ENCODE data around the gene AGBL1. TPM values are rescaled to one million over a fixed set of nuclear protein-coding genes. Genes with fewer than 3 reads are reported as not detected.

AGBL1 gene
- total and polyA plus RNA-seq, 2 experiments from 2014 or later, result 0.03 TPM; not detected in 1

GRCh38 chr15:86830304-86830703 lies 750.6 kb downstream of the AGBL1 start:
- H3K4me1 Mint-ChIP-seq, result 0 out of 3 replicates have a peak, but pooled peaks cover 3% of the 10 kb centered on the region
- no peak for DNase-seq (ENCODE audit: low spot score)
- Histone ChIP-seq H3K4me3 (no peak overlapping the region), H3K9me2 (ENCODE audit: insufficient read depth) (0 out of 2 replicates have a peak, but pooled peaks cover 7% of the 10 kb centered on the region), H3K4me1 (ENCODE audit: insufficient read depth) (peaks cover 3% of the 10 kb centered on the region; the same call in 1 of the 2 replicates), H3K4me2 (no peak overlapping the region), H4K20me1 (replicated peaks; ENCODE audit: insufficient read depth) (no peaks in the 10 kb centered on the region), H3F3A (replicated peaks; ENCODE audit: low read depth) (no peaks in the 10 kb centered on the region), H3K79me2 (replicated peaks; ENCODE audit: insufficient read depth) (no peaks in the 10 kb centered on the region), H2AFZ (no peak overlapping the region), H3K27ac (ENCODE audit: low read depth) (no peak overlapping the region), H3K36me3 (ENCODE audit: insufficient read depth) (no peaks in the 10 kb centered on the region), H3K27me3 (ENCODE audit: insufficient read depth) (no peaks in the 10 kb centered on the region)
- no peak overlapping the region for H3K27ac Mint-ChIP-seq
- TF ChIP-seq EZH2phosphoT487 (IDR thresholded peaks at IDR 0.05; ENCODE audit: unreplicated experiment), result no peak
- no peak for TF ChIP-seq ETS1 (IDR thresholded peaks at IDR 0.05)
- TF ChIP-seq ZNF462 (CRISPR knock-in tag; IDR thresholded peaks at IDR 0.05), result no peak
- no peaks in the 10 kb centered on the region for H3K36me3 Mint-ChIP-seq (ENCODE audit: low read depth)
- H3K9me3 Mint-ChIP-seq, result 0 out of 3 replicates have a peak, but pooled peaks cover 6% of the 10 kb centered on the region
- no peak for ATAC-seq
- H3K27me3 Mint-ChIP-seq (ENCODE audit: insufficient read depth, low read depth, poor library complexity), result no peaks in the 10 kb centered on the region
- no peak overlapping the region for H3K4me3 Mint-ChIP-seq

- DNase-seq (ENCODE audit: low spot score), result no peak
- H3K79me2 ChIP-seq (replicated peaks; ENCODE audit: insufficient read depth), result no peaks in the 10 kb centered on the region
- Mint-ChIP-seq H3K36me3 (ENCODE audit: low read depth) (no peaks in the 10 kb centered on the region), H3K9me3 (0 out of 3 replicates have a peak, but pooled peaks cover 6% of the 10 kb centered on the region), H3K4me3 (no peak overlapping the region), H3K27ac (no peak overlapping the region), H3K4me1 (0 out of 3 replicates have a peak, but pooled peaks cover 3% of the 10 kb centered on the region), H3K27me3 (ENCODE audit: insufficient read depth, low read depth, poor library complexity) (no peaks in the 10 kb centered on the region)
- H3K4me1 ChIP-seq (ENCODE audit: insufficient read depth), result peaks cover 8% of the 10 kb centered on the region; the same call in 1 of the 2 replicates
- H3K9me2 ChIP-seq (ENCODE audit: insufficient read depth), result 0 out of 2 replicates have a peak, but pooled peaks cover 7% of the 10 kb centered on the region
- H3K4me2 ChIP-seq, result no peak overlapping the region
- no peak overlapping the region for H3K27ac ChIP-seq (ENCODE audit: low read depth)
- H4K20me1 ChIP-seq (replicated peaks; ENCODE audit: insufficient read depth), result no peaks in the 10 kb centered on the region
- no peaks in the 10 kb centered on the region for H3K36me3 ChIP-seq (ENCODE audit: insufficient read depth)
- no peaks in the 10 kb centered on the region for H3K27me3 ChIP-seq (ENCODE audit: insufficient read depth)
- H3F3A ChIP-seq (replicated peaks; ENCODE audit: low read depth), result no peaks in the 10 kb centered on the region
- ATAC-seq, result no peak
- H3K4me3 ChIP-seq, result no peak overlapping the region
- H2AFZ ChIP-seq, result no peak overlapping the region
- no peak for TF ChIP-seq ZNF114 (CRISPR knock-in tag; IDR thresholded peaks at IDR 0.05)
- TF ChIP-seq STAT1 (IDR thresholded peaks at IDR 0.05; ENCODE audit: unreplicated experiment), result no peak
- no peak for TF ChIP-seq JUNB (IDR thresholded peaks at IDR 0.05; ENCODE audit: unreplicated experiment)
- TF ChIP-seq EZH2 (IDR thresholded peaks at IDR 0.05; ENCODE audit: low read depth, unreplicated experiment), result no peak
- TF ChIP-seq REST (IDR thresholded peaks at IDR 0.05; ENCODE audit: unreplicated experiment), result no peak
These were observed 753.9 kb downstream of the AGBL1 start for GRCh38 chr15:86833595-86833994.

Data from GM23338 (cell line).